GM19467 (cell line): ENCODE measurements around the gene ZFP37.
"Not testable (repeated sequence)": the region's sequence is repeated elsewhere in the genome, so short reads cannot be mapped to it uniquely, and the experiment has no call there.

Experiments
- ATAC-seq: cut with Tn5 transposase; IDR thresholded peaks from one replicate; pipeline ENCODE4 v1.9.1; 2021; ENCODE audit warnings: mild to moderate bottlenecking, moderate library complexity; ENCODE audit not compliant: unreplicated experiment

The ZFP37 gene

GRCh38 chr9:113056191-113057106 lies at the start of gene ZFP37:
TSS of gene ZFP37 (minus strand) at chr9:113056724. CDS start at chr9:113056688, 36 bp downstream.
- ATAC-seq = peak; percentile 93

- ATAC-seq = not testable (repeated sequence)
These were observed 48.8 kb upstream of the ZFP37 start for GRCh38 chr9:113105345-113105744.

- ATAC-seq = no peak
These were observed 39.0 kb upstream of the ZFP37 start for GRCh38 chr9:113095561-113095960.

DNA sequence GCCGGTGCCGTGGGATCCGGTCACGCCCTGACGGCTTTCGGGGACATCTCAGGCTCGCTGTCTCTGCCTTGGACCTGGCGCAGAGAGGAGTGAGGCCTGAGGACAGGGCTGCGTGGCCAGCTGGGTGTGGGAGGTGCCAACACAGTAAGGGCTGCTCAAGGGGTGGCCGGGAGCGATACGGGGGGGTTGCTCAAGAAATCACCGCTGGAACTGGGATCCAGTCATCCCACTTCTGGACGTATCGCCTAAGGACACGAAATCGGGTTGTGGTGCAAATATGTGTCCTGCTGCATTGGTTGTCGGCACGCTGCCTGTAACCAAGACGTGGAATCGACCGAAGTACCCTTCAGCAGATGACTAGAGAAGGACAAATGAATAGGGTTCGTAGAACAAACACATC lies 33.4 kb upstream of the ZFP37 start:
- not testable (repeated sequence) for ATAC-seq

GRCh38 chr9:113089143-113089505 lies 32.6 kb upstream of the ZFP37 start:
- not testable (repeated sequence) for ATAC-seq

GRCh38 chr9:113088456-113089142 lies 32.1 kb upstream of the ZFP37 start:
- ATAC-seq = not testable (repeated sequence)

DNA sequence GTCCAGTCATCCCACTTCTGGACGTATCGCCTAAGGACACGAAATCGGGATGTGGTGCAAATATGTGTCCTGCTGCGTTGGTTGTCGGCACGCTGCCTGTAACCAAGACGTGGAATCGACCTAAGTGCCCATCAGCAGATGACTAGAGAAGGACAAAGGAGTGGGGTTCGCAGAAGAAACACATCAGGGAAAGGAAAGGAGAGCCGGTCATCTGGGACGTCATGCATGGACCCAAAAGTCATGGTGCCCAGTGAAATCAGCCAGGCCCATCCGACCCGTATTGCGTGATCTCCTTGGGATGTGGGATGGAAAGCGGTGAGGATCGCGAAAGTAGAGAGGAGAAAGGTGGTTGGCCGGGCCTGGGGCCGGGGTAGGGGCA lies 6.4 kb upstream of the ZFP37 start:
- not testable (repeated sequence) for ATAC-seq

- ATAC-seq = not testable (repeated sequence)
These were observed 5.9 kb upstream of the ZFP37 start for GRCh38 chr9:113062256-113062931.

GRCh38 chr9:113061072-113061850 lies 4.7 kb upstream of the ZFP37 start:
- ATAC-seq = not testable (repeated sequence)

DNA sequence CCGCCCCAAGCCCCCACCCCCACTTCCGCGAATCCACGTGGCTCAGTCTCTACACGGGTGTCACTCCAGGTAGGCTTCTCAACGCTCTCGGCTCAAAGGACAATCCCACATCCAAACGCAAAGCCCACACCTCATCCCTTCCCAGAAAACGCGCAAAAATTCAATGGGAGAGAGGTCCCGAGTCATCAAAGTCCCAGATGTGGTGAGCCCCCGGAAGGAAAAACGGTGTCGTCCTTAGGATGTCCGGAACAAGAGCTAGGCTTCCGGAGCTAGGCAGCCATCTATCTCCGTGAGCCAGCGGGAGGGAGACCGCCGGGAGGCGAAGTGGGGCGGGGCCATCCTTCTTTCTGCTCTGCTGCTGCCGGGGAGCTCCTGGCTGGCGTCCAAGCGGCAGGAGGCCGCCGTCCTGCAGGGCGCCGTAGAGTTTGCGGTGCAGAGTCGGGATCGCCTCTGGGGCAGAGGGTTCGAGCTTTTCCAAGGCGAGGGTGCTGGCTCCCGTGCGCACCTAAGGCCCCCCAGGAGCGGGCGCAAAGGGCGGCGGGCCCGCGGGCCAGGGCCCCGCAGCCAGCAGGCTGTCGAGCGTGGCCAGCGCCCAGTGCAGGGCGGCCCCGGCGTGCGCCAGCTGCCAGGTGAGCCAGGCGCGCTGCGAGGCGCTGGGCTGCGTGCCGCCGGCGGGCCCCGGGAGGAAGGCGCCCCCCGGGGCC lies 3.2 kb upstream of the ZFP37 start:
- ATAC-seq = not testable (repeated sequence)

GRCh38 chr9:113057193-113057592 lies 669 bp upstream of the ZFP37 start:
- no peak for ATAC-seq

GRCh38 chr9:113042884-113043657 lies 13.5 kb downstream of the ZFP37 start:
- no peak for ATAC-seq

- ATAC-seq = no peak
These were observed 30.3 kb downstream of the ZFP37 start for GRCh38 chr9:113026200-113026599.

DNA sequence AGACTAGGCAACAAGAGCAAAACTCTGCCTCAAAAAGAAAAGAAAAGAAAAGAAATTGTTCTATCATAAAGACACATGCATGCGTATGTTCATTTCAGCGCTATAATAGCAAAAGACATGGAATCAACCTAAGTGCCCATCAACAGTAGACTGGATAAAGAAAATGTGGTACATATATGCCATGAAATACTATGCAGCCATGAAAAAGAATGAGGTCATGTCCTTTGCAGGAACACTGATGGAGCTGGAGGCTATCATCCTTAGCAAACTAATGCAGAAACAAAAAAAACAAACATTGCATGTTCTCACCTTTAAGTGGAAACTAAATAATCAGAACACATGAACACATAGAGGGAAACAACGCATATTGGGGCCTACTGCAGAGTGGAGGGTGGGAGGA lies 38.3 kb downstream of the ZFP37 start:
- ATAC-seq = no peak

DNA sequence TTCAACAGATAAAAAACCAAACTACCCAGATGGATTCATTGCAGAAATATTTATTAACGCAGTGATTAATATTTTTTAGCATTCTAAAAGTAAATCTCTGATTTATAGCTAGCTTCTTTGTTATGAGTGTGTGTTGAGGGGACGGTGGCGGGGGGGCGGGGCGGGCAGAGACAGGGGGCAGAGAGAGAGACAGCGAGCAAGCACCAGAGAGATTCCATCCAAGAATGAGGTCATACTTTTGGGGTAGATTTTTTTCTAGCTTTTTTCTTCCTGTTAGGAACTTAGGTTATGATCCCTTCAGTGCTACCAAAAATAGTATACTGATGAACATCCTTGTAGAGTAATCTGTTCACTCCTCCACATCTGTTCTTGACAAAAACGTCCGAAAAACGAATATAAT lies 44.0 kb downstream of the ZFP37 start:
- ATAC-seq = no peak

DNA sequence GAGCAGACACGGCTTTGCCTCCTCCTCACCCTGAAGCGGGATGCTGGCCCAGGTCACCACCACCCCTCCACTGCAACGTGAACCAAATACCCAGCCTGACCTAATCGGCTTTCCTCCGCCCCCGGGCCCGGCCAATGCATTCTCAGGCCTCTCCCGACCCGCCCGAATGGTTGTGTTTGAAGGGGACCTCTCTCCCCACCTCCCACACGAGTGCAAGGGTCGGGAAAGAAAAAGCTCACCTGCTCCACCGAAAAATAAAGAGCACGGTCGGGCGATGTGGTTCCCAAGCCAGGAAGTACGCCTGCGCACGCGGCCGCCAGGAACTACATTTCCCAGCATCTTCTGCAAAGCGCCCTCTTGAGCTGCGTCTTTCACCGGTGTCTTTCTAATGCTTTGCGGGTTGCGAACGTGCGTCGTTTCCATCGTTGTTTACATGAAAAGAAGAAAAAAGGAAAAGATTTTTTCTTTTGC lies 44.6 kb downstream of the ZFP37 start, which contains the start of gene ZNF883:
Gene ZNF883, minus strand, starts transcription at position 282 of the 471 bp plus-strand sequence.
- ATAC-seq = no peak

DNA sequence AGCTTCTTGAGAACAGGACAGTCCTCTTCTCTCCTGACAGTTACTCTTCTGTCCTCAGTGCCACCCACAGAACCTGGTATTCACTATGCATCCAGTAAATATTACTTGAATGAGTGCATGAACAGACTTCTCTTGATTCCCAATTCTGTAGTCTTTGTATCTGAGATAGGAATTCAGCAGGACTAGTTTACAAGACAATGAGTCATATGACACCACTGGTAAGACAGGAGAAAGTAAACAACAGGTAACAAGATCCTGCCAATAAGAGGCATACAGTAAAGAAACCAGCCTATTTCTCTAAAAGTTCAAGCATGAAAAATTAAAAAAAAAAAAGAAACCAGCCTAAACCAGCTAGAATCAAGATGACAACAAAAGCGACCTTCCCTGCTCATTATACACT lies 50.7 kb downstream of the ZFP37 start:
- no peak for ATAC-seq

GRCh38 chr9:112997236-112997941 lies 59.1 kb downstream of the ZFP37 start:
- no peak for ATAC-seq
